Measurements from ENCODE around the gene OXGR1. TPM values are rescaled to one million over a fixed set of nuclear protein-coding genes. Genes with fewer than 3 reads are reported as not detected.

OXGR1 gene
- polyA plus RNA-seq, 1 experiment: not detected

DNA sequence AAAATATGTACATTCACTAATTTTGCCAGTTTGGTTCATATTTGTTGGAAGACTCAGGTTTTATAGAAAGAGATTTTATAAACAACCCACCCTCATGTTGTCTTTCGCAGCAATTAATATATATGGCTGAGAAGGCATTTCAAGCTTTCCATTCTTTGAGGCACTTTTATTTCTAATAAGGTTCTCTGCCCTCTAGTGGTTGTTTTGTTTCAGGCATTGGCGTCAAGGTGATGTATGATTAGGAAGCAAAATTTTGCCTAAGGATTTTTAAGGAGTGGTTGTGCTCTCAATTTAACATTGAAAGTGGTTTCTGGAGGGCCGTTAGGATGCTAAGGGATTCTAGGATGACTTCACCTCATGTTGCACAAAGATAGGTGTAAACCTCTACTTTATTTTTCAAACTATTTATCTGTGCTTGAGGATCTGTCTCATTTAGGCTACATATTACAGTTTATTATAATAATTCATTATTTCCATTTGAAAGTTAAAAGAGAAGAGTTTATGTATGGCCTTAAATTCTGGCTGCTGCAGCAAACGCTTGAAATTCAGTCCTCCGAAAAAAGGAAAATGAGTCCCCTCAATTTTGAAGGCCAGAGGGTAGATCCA is 35.9 kb downstream of the OXGR1 start:
- TF ChIP-seq, protein P1, sequence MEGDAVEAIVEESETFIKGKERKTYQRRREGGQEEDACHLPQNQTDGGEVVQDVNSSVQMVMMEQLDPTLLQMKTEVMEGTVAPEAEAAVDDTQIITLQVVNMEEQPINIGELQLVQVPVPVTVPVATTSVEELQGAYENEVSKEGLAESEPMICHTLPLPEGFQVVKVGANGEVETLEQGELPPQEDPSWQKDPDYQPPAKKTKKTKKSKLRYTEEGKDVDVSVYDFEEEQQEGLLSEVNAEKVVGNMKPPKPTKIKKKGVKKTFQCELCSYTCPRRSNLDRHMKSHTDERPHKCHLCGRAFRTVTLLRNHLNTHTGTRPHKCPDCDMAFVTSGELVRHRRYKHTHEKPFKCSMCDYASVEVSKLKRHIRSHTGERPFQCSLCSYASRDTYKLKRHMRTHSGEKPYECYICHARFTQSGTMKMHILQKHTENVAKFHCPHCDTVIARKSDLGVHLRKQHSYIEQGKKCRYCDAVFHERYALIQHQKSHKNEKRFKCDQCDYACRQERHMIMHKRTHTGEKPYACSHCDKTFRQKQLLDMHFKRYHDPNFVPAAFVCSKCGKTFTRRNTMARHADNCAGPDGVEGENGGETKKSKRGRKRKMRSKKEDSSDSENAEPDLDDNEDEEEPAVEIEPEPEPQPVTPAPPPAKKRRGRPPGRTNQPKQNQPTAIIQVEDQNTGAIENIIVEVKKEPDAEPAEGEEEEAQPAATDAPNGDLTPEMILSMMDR (IDR thresholded peaks at IDR 0.05; ENCODE audit: low read depth, low read length): peak; percentile 86
- H3K9me3 ChIP-seq (ENCODE audit: control insufficient read depth, insufficient read depth, low read length): no peaks in the 10 kb centered on the region
- DNase-seq (ENCODE audit: low read depth, low spot score): no peak
- no peaks in the 10 kb centered on the region for H3K27me3 ChIP-seq (ENCODE audit: control insufficient read depth, insufficient read depth, low read length)
- POLR2A ChIA-PET: no interaction called here
- no peak overlapping the region for H3K27ac ChIP-seq (ENCODE audit: low read depth, low read length)
- no peak overlapping the region for H3K4me3 ChIP-seq (ENCODE audit: low read depth, low read length)
- CTCF ChIA-PET: interaction anchor here (0.6 to 2.3 kb wide), 27 partner anchors 9 to 1422 kb away, joined by 3 to 28 read pairs (median 4); no protein-coding TSS in a partner anchor

DNA sequence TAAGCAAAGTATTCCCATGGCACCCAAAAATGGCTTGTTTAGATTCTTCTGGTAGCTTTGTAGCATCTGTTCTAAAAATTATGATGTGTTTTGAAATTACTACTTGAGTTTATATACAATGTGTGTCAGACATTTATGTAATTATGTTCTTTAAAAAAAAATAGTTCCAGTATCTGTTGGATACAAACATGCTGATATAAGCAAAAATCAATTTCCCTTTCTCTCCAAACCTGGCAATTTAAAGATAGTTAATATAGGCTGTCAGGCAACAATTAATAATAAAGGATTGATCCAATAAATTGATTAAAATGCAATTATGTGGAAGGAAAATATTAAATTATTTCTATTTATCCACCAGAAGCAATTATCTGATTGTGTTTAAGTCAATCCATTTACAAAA is 41.7 kb downstream of the OXGR1 start:
- peaks cover 1% of the 10 kb centered on the region; the same call in 1 of the 2 replicates for H3K9me3 ChIP-seq (ENCODE audit: control insufficient read depth, insufficient read depth, low read length)
- no peak overlapping the region for H3K27ac ChIP-seq (ENCODE audit: low read depth, low read length)
- POLR2A ChIA-PET: no interaction called here
- CTCF ChIA-PET: no interaction called here
- H3K27me3 ChIP-seq (ENCODE audit: control insufficient read depth, insufficient read depth, low read length): no peaks in the 10 kb centered on the region
- TF ChIP-seq, protein P1 (IDR thresholded peaks at IDR 0.05; ENCODE audit: low read depth, low read length): no peak
- no peak for DNase-seq (ENCODE audit: low read depth, low spot score)
- no peak overlapping the region for H3K4me3 ChIP-seq (ENCODE audit: low read depth, low read length)

DNA sequence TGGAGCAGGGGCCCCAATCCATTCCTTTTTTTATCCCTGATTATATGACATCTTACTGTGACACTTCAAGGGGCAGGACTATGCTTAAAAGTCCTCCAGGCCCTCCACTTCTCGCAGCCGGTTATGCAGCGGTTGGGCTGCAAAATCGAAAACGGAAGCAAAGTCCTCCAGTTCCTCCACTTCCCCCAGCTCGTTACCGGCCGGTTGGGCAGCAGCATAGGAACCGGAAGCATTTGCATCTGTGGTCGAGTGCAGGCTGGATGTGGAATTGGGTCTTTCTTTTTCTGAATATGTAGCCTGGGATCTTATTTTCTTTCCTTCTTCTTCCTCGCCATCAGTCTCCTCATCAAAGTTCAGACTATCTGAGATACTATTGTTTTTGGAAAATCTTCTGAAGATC is 46.1 kb downstream of the OXGR1 start:
- ChIA-PET CTCF (interaction anchor here (3.4 kb wide), 1 partner anchor 10 kb away, joined by 10 read pairs; no protein-coding TSS in a partner anchor), POLR2A (no interaction called here)
- DNase-seq (ENCODE audit: low read depth, low spot score): no peak
- TF ChIP-seq, protein P1 (IDR thresholded peaks at IDR 0.05; ENCODE audit: low read depth, low read length): no peak
- no peak overlapping the region for H3K4me3 ChIP-seq (ENCODE audit: low read depth, low read length)
- no peak overlapping the region for H3K27ac ChIP-seq (ENCODE audit: low read depth, low read length)
- H3K27me3 ChIP-seq (ENCODE audit: control insufficient read depth, insufficient read depth, low read length): no peaks in the 10 kb centered on the region
- H3K9me3 ChIP-seq (ENCODE audit: control insufficient read depth, insufficient read depth, low read length): peaks cover 4% of the 10 kb centered on the region; the same call in 1 of the 2 replicates

DNA sequence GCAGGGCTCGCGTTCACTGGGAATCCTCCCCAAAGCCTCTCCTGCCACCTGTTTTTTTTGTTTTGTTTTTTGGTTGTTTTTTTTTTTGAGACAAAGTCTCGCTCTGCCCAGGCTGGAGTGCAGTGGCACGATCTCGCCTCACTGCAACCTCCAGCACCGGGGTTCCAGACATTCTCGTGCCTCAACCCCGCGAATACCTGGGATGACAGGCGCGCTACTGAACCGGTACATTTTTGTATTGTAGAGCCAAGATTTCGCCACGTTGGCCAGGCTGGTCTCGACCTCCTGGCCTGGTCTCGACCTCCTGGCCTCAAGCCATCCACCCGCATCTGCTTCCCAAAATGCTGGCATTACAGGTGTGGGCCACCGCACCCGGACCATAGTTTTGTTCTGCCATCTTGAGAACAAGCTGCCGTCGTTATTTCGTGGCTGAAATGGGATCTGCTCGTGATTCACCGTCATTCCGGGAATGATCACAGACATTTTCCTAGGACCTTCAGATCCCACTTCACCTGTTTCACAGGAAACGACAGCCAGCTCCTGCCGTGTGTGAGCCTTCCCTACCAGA is 46.8 kb downstream of the OXGR1 start:
- no peak overlapping the region for H3K27ac ChIP-seq (ENCODE audit: low read depth, low read length)
- ChIA-PET CTCF (interaction anchor here (3.4 kb wide), 1 partner anchor 10 kb away, joined by 10 read pairs; no protein-coding TSS in a partner anchor), POLR2A (no interaction called here)
- TF ChIP-seq, protein P1 (IDR thresholded peaks at IDR 0.05; ENCODE audit: low read depth, low read length): no peak
- H3K9me3 ChIP-seq (ENCODE audit: control insufficient read depth, insufficient read depth, low read length): peaks cover 4% of the 10 kb centered on the region; the same call in 1 of the 2 replicates
- no peak for DNase-seq (ENCODE audit: low read depth, low spot score)
- H3K27me3 ChIP-seq (ENCODE audit: control insufficient read depth, insufficient read depth, low read length): no peaks in the 10 kb centered on the region
- H3K4me3 ChIP-seq (ENCODE audit: low read depth, low read length): no peak overlapping the region

DNA sequence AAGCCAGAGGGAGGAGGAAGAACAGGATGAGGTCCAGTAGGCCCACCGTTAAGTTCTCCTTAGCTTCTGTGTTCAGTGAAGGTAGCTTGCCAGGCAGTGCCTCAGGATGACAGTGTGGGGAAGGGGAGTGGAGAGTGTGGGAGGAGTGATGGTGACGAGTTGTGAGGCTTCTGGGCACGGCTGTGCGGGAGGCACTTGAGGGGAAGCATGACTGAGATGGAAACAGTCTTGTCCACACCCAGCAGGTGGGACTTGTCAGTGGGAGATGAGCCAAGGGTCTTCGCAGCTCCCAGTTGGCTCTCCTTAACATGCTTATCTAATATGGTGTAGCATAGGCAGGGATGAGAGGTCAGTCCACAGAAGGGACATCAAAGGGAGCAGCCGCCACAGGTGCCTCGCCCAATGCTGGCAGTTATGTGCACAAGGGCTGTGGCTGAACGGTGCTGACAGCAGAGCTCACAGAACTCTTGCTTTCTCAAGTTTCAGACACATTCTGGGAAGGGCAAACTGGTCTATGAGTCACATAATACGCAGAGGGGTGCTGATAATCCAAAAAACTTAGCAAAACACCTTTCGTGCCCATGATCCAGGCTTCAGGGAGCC is 47.5 kb downstream of the OXGR1 start:
- TF ChIP-seq, protein P1 (IDR thresholded peaks at IDR 0.05; ENCODE audit: low read depth, low read length): no peak
- no peak overlapping the region for H3K27ac ChIP-seq (ENCODE audit: low read depth, low read length)
- DNase-seq (ENCODE audit: low read depth, low spot score): no peak
- H3K9me3 ChIP-seq (ENCODE audit: control insufficient read depth, insufficient read depth, low read length): peaks cover 4% of the 10 kb centered on the region; the same call in 1 of the 2 replicates
- POLR2A ChIA-PET: no interaction called here
- no peak overlapping the region for H3K4me3 ChIP-seq (ENCODE audit: low read depth, low read length)
- no peaks in the 10 kb centered on the region for H3K27me3 ChIP-seq (ENCODE audit: control insufficient read depth, insufficient read depth, low read length)
- CTCF ChIA-PET: no interaction called here
